HG03521 (cell line): ENCODE results near the gene SERPINA1.
"Not testable (repeated sequence)": the region's sequence is repeated elsewhere in the genome, so short reads cannot be mapped to it uniquely, and the experiment has no call there.

Experiments
- ATAC-seq: cut with Tn5 transposase; IDR thresholded peaks from one replicate; pipeline ENCODE4 v1.9.1; 2021; ENCODE audit warnings: mild to moderate bottlenecking, moderate library complexity; ENCODE audit not compliant: unreplicated experiment

SERPINA1 gene

GRCh38 chr14:94388384-94389103 is at the start of gene SERPINA1:
SERPINA1 (minus strand) TSS chr14:94388602; CDS start chr14:94383237, 5,365 bp downstream.
- no peak for ATAC-seq

- ATAC-seq: no peak
Measured at GRCh38 chr14:94428610-94429009, 40.2 kb upstream of the SERPINA1 start.

- no peak for ATAC-seq
Measured at GRCh38 chr14:94427016-94427613, 38.7 kb upstream of the SERPINA1 start.

DNA sequence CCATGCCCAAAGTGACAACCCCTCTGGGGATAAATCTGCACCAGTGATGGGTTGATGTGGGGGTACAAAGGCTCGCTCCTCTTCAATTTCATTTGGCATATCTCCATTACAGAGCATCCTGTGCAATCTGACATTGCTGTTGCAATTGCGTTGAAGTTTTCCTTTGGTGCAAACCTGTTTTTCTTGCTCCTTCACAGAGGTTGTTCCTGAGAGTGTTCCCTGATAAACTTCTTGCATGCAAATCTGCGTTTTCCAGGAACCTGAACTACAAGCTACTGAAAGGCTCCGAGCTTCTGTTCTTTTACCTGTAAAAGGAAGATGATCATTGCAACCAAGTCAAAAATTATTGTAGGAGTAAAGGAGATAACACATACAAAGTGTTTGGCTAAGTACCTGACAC is 38.1 kb upstream of the SERPINA1 start:
- no peak for ATAC-seq

DNA sequence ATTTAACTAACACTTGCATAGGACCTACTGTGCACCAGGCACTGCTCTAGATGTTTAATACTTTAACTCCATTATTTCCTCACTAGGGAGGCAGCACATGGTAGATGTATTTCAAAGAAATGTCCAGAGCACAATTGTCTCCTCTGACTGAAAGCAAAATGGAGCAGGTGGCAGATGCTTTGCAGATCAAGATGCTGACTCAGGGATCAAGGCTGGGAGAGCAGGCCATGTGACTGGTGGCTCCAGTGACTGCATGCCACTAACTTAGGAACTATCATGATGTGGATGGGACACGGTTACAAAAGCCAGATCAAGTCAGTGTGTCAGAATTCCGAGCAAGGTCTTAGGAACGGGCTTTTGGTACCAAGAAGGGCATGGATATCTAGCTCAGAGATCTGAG is 36.0 kb upstream of the SERPINA1 start:
- ATAC-seq: no peak

GRCh38 chr14:94423453-94424056 is 35.2 kb upstream of the SERPINA1 start:
- no peak for ATAC-seq

GRCh38 chr14:94421316-94421715 is 32.9 kb upstream of the SERPINA1 start:
- ATAC-seq: no peak

GRCh38 chr14:94417497-94418205 is 29.2 kb upstream of the SERPINA1 start:
- not testable (repeated sequence) for ATAC-seq

GRCh38 chr14:94412671-94413638 is 24.6 kb upstream of the SERPINA1 start:
- no peak for ATAC-seq

DNA sequence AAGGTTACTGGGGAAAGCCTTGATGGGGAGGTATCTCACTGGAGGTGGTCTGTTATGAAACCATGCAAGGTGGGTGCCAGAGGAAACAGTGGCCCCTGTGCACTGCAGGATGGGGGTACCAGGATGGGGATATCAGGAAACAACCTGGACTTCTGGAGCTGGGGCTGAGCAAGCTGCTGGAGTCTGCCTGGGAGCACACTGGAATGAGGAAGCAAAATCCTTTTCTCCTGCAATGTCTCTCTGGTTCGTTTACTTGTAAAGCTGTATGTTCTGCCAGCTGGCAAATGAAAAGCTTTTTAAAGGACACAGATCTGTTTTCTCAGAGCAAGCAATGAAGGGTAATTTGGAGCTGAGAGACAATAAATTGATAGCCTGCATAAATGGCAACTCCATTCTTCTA is 23.2 kb upstream of the SERPINA1 start:
- ATAC-seq: no peak

DNA sequence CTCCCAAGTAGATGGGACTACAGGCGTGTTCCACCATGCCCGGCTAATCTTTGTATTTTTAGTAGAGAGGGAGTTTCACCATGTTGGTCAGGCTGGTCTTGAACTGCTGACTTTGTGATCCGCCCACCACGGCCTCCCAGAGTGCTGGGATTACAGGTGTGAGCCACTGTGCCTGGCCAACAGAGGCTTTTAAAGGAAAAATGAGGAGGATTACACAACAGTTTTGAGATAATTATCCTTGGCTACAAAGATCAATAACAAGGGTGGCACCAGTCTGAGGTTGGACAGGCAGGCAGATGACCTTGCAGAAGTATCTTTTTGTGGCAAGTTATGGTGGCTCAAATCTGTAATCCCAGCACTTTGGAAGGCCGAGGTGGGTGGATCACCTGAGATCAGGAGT is 21.0 kb upstream of the SERPINA1 start:
- not testable (repeated sequence) for ATAC-seq

DNA sequence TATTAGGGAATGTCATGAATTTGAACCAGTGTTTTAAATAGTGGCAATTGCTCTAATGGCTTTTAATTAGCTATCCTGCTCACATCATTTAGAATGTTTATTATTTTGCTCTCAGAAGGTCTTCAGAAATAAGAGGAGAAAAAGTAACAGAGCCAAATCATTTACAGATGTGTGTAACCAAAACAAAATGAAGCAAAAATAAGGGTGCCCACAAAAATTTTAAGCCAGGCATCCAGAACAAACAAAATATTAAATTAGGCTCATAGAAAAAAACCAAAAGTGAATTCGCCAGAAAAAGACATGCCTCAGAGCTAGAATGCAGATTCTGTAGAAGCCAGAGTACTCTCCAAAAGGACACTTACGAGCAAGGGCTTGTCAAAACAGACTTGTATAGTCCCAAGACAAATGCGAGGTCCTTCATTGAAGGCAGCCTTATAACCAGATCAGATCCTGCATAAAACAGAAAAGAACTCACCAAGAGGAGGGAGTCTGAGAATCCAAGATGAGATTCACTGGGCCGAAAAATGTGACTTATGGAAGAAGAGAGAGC is 20.2 kb upstream of the SERPINA1 start:
- ATAC-seq: no peak

DNA sequence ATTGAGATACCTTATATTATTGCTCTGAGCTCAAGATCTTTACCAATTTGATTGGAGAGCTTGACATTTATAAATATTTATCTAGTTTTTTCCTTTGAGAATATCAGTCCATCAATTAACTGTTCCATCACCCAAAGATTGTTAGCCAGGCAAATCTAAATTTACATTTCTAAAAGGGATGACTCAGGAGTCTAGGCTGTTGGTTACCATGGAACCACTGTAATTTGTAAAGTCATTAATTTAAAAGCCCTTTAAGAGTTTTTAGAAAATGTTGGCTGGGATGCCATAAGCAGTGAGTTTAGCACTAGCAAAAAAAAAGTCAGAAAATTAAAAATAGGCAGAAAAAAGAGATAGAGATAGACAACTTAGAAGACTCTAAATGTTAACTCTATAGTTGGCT is 19.5 kb upstream of the SERPINA1 start:
- no peak for ATAC-seq

- ATAC-seq: no peak
Measured at GRCh38 chr14:94406910-94407309, 18.5 kb upstream of the SERPINA1 start.

DNA sequence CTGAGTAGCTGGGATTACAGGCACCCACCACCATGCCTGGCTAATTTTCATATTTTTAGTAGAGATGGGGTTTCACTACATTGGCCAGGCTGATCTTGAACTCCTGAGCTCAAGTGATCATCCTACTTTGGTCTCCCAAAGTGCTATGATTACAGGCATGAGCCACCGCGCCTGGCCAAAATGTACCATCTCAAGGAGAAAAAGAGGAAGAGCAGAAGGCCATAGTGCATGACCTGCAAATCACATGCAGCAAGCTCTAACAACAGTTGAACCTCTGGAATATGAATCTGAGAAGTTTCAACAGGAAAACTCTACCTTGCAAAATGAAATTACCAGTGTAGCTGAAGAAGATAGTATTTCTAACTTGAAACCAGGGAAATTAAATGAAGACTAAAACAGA is 17.1 kb upstream of the SERPINA1 start:
- no peak for ATAC-seq

GRCh38 chr14:94404561-94404960 is 16.2 kb upstream of the SERPINA1 start:
- no peak for ATAC-seq

- ATAC-seq: no peak
Measured at GRCh38 chr14:94403312-94403932, 15.0 kb upstream of the SERPINA1 start.

DNA sequence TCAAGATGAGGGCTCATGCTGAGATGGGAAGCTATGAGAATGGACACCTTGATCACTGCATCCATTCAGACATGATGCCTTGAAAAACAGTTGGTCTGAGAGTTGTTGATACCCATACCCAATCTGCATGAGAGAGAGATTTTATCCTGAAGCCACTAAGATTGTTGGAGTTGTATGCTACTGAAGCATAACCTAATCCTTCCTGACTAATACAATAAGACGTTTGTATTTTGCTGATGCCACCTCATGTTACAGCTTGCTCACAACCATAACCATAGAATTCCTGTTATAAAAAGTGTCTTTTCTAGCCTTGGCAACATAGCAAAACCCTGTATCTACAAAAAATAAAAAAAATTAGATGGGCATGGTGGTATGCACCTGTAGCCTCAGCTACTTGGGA is 12.7 kb upstream of the SERPINA1 start:
- no peak for ATAC-seq

GRCh38 chr14:94400422-94400841 is 12.0 kb upstream of the SERPINA1 start:
- no peak for ATAC-seq

DNA sequence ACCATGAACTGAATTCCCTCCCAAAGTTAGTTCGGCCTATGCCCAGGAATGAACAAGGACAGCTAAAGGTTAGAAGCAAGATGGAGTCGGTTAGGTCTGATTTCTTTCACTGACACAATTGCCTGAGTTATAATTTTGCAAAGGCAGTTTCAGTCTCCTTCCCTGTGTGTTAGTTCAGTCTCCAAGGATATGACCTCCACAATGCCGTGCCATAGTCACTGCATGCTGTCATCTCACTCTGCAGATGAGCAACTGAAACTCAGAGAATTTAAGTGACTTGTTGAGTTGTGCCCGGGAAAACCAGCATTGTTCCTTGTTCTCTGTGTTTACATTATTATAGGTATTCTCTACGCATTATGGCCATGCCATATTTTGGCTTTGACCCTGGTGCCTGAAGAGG is 10.1 kb upstream of the SERPINA1 start:
- ATAC-seq: no peak
